K562 (cell line): ENCODE data around the gene HNRNPDL. TPM values are rescaled to one million over a fixed set of nuclear protein-coding genes. Genes with fewer than 3 reads are reported as not detected.

Experiments used
- CBX5 ChIP-seq: IDR thresholded peaks from 2 replicates; pipeline ENCODE4 v1.6.1; 2014; ENCODE audit warnings: low read depth, borderline replicate concordance
- E2F3 ChIP-seq: fragments of 250-450 bp; sonication (Bioruptor Pico); IDR thresholded peaks from 2 replicates; pipeline ENCODE4 v1.4.0; 2020; ENCODE audit warnings: mild to moderate bottlenecking
- PCBP1 ChIP-seq: fragments of 200-400 bp; formaldehyde crosslinking; IDR thresholded peaks from 2 replicates; pipeline ENCODE4 v1.6.1; 2018; ENCODE audit warnings: mild to moderate bottlenecking, low read depth, low read length; ENCODE audit not compliant: poor library complexity, severe bottlenecking
- POLR2AphosphoS2 ChIP-seq: IDR thresholded peaks from 2 replicates; pipeline ENCODE4 v1.6.1; 2012; ENCODE audit warnings: low read length, improper control_type of control experiment
- SUPT5H ChIP-seq: fragments of 450-650 bp; IDR thresholded peaks from 2 replicates; pipeline ENCODE4 v1.6.1; 2016
- TCFL5 ChIP-seq: fragments of 250-450 bp; sonication (Bioruptor Pico); conservative IDR thresholded peaks from 2 replicates; pipeline ENCODE4 v1.6.1; 2021; ENCODE audit warnings: mild to moderate bottlenecking, moderate library complexity, matching md5 sums
- ZFP30 ChIP-seq: fragments of 250-450 bp; sonication (Bioruptor Pico); IDR thresholded peaks from 2 replicates; pipeline ENCODE4 v1.8.0; 2022; ENCODE audit warnings: moderate library complexity, mild to moderate bottlenecking, inconsistent platforms, borderline replicate concordance
- ZNF644 ChIP-seq: fragments of 200-800 bp; sonication (Bioruptor generic); IDR thresholded peaks from 2 replicates; pipeline ENCODE4 v1.6.1; 2016; ENCODE audit warnings: low read depth, missing genetic modification characterization, missing compliant biosample characterization
- ZNF766 ChIP-seq: fragments of 200-800 bp; sonication (Bioruptor generic); conservative IDR thresholded peaks from 2 replicates; pipeline ENCODE4 v1.6.1; 2016; ENCODE audit warnings: missing genetic modification characterization, missing compliant biosample characterization
- polyA plus RNA-seq, 8 experiments: library from polyadenylated mRNA; depleted of rRNA in 4 of 8; stranded (reverse) in 5 of 8; unstranded in 3 of 8; fragments of >200 nt; fragmentation: Nextera tagmentation in 2 of 8; fragmentation: Illumina TruSeq in 1 of 8; extraction: Ambion mirVana in 2 of 8; extraction: Trizol in 1 of 8; gene quantifications; 2 replicates each; pipeline versions ENCODE4 v1.2.1 to v1.2.3, GENCODE V29; 2011 to 2014; ENCODE audit warnings: inconsistent platforms in 1 of 8, missing spikeins in 1 of 8
- total RNA-seq, 7 experiments: library from RNA; depleted of rRNA in 6 of 7; stranded (reverse); fragments of >200 nt in 6 of 7; fragmentation: Illumina TruSeq in 2 of 7; extraction: Trizol in 2 of 7; gene quantifications; 2 replicates each; pipeline versions ENCODE4 v1.2.1 to v1.2.3, GENCODE V29; 2011 to 2021; ENCODE audit warnings: low replicate concordance in 1 of 7
- TF ChIP-seq, protein P1 (sequence below), 2 experiments: IDR thresholded peaks in 1 of 2; conservative IDR thresholded peaks in 1 of 2; 2 replicates each; pipeline ENCODE4 v1.6.1; 2016; ENCODE audit warnings: low read depth in 2 of 2, mild to moderate bottlenecking in 1 of 2, missing compliant biosample characterization in 1 of 2, missing genetic modification characterization in 1 of 2, moderate library complexity in 1 of 2
- TF ChIP-seq, protein P2 (sequence below): fragments of 250-450 bp; sonication (Bioruptor Pico); IDR thresholded peaks from 2 replicates; pipeline ENCODE4 v1.8.0; 2022; ENCODE audit warnings: inconsistent platforms
- TF ChIP-seq, protein P3 (sequence below), 2 experiments: fragments of 450-650 bp in 1 of 2; sonication (generic) in 1 of 2; formaldehyde crosslinking; conservative IDR thresholded peaks; 2 replicates each; pipeline versions ENCODE4 v1.4.0 to v1.8.1; 2020 to 2022; ENCODE audit warnings: mild to moderate bottlenecking in 1 of 2, missing genetic modification reagents in 1 of 2
- TF ChIP-seq, protein P4 (sequence below), 2 experiments: fragments of 450-650 bp in 1 of 2; sonication (generic) in 1 of 2; formaldehyde crosslinking in 1 of 2; IDR thresholded peaks in 1 of 2; conservative IDR thresholded peaks in 1 of 2; 2 replicates each; pipeline versions ENCODE4 v1.6.1 to v1.8.1; 2016 to 2023; ENCODE audit warnings: mild to moderate bottlenecking in 2 of 2, moderate library complexity in 2 of 2, inconsistent platforms in 1 of 2, missing genetic modification reagents in 1 of 2
- TF ChIP-seq, protein P5 (sequence below): fragments of 450-650 bp; IDR thresholded peaks from 2 replicates; pipeline ENCODE4 v1.7.1; 2018; ENCODE audit warnings: mild to moderate bottlenecking, low read depth; ENCODE audit not compliant: partially characterized antibody

HNRNPDL gene
- total and polyA plus RNA-seq, 9 of the 15 experiments (the other 6 are each of a cell fraction or from before 2014, with no cell fraction given) = 243 to 652 (median 351) TPM

DNA sequence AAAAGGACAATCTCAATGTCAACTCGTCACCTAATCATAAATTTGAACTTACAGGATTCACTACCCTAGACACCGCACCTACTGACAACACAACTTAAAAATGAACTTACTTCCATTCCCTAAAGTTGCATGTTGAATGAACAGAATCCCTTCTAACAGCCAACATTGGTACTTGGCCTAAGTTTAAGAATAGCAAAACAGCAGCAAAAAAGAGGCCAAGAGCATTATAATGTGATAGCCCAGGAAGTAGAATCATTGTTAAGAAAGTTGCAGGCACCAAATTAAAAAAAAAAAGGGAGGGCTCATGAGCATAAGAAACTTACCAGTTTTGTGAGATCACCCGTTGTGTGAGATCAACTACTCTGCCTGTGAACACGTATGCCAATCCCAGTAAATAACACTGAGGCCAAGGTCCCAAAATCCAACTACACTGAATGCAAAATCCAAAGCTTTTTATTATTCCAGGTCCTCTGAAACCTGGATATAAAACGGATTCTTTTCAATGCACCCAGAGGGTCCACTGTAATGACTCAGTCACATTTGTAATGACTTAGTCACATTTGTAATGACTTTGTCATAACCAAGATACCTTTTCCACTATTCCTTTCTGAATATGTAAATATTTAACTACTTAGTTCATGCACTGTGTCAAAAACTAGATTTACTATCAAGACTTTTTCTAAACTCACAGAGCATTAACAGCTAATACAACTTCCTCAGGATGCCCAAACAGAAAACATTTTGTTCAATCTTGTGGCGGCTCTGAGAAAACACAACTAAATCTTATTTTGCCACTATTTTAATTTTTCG lies 6.8 kb downstream of the HNRNPDL start (continued):
- TF ChIP-seq, protein P1, sequence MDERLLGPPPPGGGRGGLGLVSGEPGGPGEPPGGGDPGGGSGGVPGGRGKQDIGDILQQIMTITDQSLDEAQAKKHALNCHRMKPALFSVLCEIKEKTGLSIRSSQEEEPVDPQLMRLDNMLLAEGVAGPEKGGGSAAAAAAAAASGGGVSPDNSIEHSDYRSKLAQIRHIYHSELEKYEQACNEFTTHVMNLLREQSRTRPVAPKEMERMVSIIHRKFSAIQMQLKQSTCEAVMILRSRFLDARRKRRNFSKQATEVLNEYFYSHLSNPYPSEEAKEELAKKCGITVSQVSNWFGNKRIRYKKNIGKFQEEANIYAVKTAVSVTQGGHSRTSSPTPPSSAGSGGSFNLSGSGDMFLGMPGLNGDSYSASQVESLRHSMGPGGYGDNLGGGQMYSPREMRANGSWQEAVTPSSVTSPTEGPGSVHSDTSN (CRISPR knock-in tag; IDR thresholded peaks at IDR 0.05; ENCODE audit: low read depth) = no peak
- TF ChIP-seq, protein P1 (tag; conservative IDR thresholded peaks at IDR 0.05; ENCODE audit: low read depth) = no peak
- TF ChIP-seq, protein P2, sequence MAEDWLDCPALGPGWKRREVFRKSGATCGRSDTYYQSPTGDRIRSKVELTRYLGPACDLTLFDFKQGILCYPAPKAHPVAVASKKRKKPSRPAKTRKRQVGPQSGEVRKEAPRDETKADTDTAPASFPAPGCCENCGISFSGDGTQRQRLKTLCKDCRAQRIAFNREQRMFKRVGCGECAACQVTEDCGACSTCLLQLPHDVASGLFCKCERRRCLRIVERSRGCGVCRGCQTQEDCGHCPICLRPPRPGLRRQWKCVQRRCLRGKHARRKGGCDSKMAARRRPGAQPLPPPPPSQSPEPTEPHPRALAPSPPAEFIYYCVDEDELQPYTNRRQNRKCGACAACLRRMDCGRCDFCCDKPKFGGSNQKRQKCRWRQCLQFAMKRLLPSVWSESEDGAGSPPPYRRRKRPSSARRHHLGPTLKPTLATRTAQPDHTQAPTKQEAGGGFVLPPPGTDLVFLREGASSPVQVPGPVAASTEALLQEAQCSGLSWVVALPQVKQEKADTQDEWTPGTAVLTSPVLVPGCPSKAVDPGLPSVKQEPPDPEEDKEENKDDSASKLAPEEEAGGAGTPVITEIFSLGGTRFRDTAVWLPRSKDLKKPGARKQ = no peak
- no peak for TF ChIP-seq PCBP1
- TF ChIP-seq, protein P3, sequence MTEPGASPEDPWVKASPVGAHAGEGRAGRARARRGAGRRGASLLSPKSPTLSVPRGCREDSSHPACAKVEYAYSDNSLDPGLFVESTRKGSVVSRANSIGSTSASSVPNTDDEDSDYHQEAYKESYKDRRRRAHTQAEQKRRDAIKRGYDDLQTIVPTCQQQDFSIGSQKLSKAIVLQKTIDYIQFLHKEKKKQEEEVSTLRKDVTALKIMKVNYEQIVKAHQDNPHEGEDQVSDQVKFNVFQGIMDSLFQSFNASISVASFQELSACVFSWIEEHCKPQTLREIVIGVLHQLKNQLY (CRISPR knock-in tag; conservative IDR thresholded peaks at IDR 0.05) = no peak
- TF ChIP-seq TCFL5 (CRISPR knock-in tag) = no peak
- TF ChIP-seq CBX5 = no peak
- TF ChIP-seq ZNF644 (tag) = no peak
- TF ChIP-seq, protein P4, sequence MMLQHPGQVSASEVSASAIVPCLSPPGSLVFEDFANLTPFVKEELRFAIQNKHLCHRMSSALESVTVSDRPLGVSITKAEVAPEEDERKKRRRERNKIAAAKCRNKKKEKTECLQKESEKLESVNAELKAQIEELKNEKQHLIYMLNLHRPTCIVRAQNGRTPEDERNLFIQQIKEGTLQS (IDR thresholded peaks at IDR 0.05) = no peak
- TF ChIP-seq, protein P4 (CRISPR knock-in tag; conservative IDR thresholded peaks at IDR 0.05) = peak; percentile 52; the same call in 1 of the 2 replicates
- peak; percentile 77 for TF ChIP-seq SUPT5H
- peak; percentile 83 for TF ChIP-seq POLR2AphosphoS2
- no peak for TF ChIP-seq ZNF766 (CRISPR knock-in tag)
- TF ChIP-seq ZFP30 = no peak
- TF ChIP-seq E2F3 (CRISPR knock-in tag) = no peak
- TF ChIP-seq, protein P5, sequence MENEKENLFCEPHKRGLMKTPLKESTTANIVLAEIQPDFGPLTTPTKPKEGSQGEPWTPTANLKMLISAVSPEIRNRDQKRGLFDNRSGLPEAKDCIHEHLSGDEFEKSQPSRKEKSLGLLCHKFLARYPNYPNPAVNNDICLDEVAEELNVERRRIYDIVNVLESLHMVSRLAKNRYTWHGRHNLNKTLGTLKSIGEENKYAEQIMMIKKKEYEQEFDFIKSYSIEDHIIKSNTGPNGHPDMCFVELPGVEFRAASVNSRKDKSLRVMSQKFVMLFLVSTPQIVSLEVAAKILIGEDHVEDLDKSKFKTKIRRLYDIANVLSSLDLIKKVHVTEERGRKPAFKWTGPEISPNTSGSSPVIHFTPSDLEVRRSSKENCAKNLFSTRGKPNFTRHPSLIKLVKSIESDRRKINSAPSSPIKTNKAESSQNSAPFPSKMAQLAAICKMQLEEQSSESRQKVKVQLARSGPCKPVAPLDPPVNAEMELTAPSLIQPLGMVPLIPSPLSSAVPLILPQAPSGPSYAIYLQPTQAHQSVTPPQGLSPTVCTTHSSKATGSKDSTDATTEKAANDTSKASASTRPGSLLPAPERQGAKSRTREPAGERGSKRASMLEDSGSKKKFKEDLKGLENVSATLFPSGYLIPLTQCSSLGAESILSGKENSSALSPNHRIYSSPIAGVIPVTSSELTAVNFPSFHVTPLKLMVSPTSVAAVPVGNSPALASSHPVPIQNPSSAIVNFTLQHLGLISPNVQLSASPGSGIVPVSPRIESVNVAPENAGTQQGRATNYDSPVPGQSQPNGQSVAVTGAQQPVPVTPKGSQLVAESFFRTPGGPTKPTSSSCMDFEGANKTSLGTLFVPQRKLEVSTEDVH = peak; percentile 18
